Right ventricle myocardium inferior (tissue), 1 donor: Measurements from ENCODE around the gene CBLN3. TPM values are rescaled to one million over a fixed set of nuclear protein-coding genes. Genes with fewer than 3 reads are reported as not detected.

Experiments
- ATAC-seq: fragments of 200-7000 bp; cut with Tn5 transposase; one replicate; pipeline ENCODE4 v1.9.1; 2020; ENCODE audit warnings: mild to moderate bottlenecking, moderate library complexity
- DNase-seq: peaks from one replicate; pipeline ENCODE4 v3.0.0; 2021; ENCODE audit errors: missing footprints
- intact Hi-C: fragments of 100-400 bp; cut with DNase I; formaldehyde crosslinking; loops from one replicate; pipeline ENCODE4 v1.11.0; 2022
- total RNA-seq: library from RNA; stranded (reverse); fragmentation: NEBNext Ultra II Directional; extraction: Animal tissue kit (Norgen Biotek cat#: 25700); gene quantifications from one replicate; pipeline ENCODE4 v1.2.1, GENCODE V29; 2021
- donor health status: DM: no; HTN: yes; CAD: no; lungs with severe emphysema.

CBLN3 gene
- total RNA-seq, 1 donor from 2014 or later: 1.1 TPM

GRCh38 chr14:24430143-24430681, 744 bp upstream of the CBLN3 start:
- DNase-seq: peak; percentile 89
- ATAC-seq: peak; percentile 87
- intact Hi-C loops: loop anchor here (2.0 to 10.0 kb wide), 3 partner anchors 27 to 285 kb away; partner anchors contain the start of genes ADCY4, EMC9, PSME2 and RNF31

GRCh38 chr14:24428628-24429394, 657 bp downstream of the CBLN3 start:
- intact Hi-C loops: no loop called here
- ATAC-seq: no peak
- no peak for DNase-seq

- no peak for DNase-seq
- no peak for ATAC-seq
- intact Hi-C loops: no loop called here
These were observed 1.6 kb downstream of the CBLN3 start for GRCh38 chr14:24427537-24428508.

GRCh38 chr14:24426912-24427536, 2.4 kb downstream of the CBLN3 start:
- intact Hi-C loops: no loop called here
- DNase-seq (no peak), ATAC-seq (no peak)

GRCh38 chr14:24426150-24426911, 3.1 kb downstream of the CBLN3 start:
- ATAC-seq (no peak), DNase-seq (no peak)
- intact Hi-C loops: no loop called here

GRCh38 chr14:24425704-24426103, 3.8 kb downstream of the CBLN3 start:
- intact Hi-C loops: no loop called here
- no peak for DNase-seq
- no peak for ATAC-seq

GRCh38 chr14:24422694-24423601, 6.5 kb downstream of the CBLN3 start:
- intact Hi-C loops: no loop called here
- DNase-seq (no peak), ATAC-seq (no peak)

- intact Hi-C loops: no loop called here
- DNase-seq: no peak
These were observed 7.2 kb downstream of the CBLN3 start for GRCh38 chr14:24422261-24422660.

GRCh38 chr14:24418492-24418873, 11.0 kb downstream of the CBLN3 start:
- no peak for ATAC-seq
- intact Hi-C loops: no loop called here
- DNase-seq: no peak

More at GRCh38 chr14:24422261-24422660, 7.2 kb downstream of the CBLN3 start:
- ATAC-seq: no peak

GRCh38 chr14:24417832-24418491, 11.5 kb downstream of the CBLN3 start:
- ATAC-seq: no peak
- DNase-seq: no peak
- intact Hi-C loops: no loop called here

- DNase-seq: no peak
- intact Hi-C loops: no loop called here
- no peak for ATAC-seq
These were observed 12.4 kb downstream of the CBLN3 start for GRCh38 chr14:24416932-24417619.

GRCh38 chr14:24416254-24416931, 13.1 kb downstream of the CBLN3 start:
- no peak for ATAC-seq
- DNase-seq: no peak
- intact Hi-C loops: no loop called here

GRCh38 chr14:24415421-24416253, 13.8 kb downstream of the CBLN3 start:
- ATAC-seq: no peak
- intact Hi-C loops: no loop called here
- DNase-seq: no peak

- intact Hi-C loops: no loop called here
- ATAC-seq: no peak
- no peak for DNase-seq
These were observed 14.6 kb downstream of the CBLN3 start for GRCh38 chr14:24414732-24415420.
